Astrocyte of the spinal cord (primary cell): ENCODE data around the gene CRNKL1.
A peak's percentile ranks its signal among the peaks of the same experiment; 100 is the strongest.
"Not testable (repeated sequence)": the region's sequence is repeated elsewhere in the genome, so short reads cannot be mapped to it uniquely, and the experiment has no call there.

Experiments
- DNase-seq: peaks from one replicate; pipeline ENCODE4 v3.0.0; 2011; ENCODE audit warnings: low read depth, low spot score
- H3K4me3 ChIP-seq: 2 replicates; pipeline ENCODE4 v1.5.1; 2011; ENCODE audit warnings: low read depth, mild to moderate bottlenecking, low read length, moderate library complexity
- CTCF ChIP-seq: IDR thresholded peaks from 2 replicates; pipeline ENCODE4 v1.5.1; 2012; ENCODE audit warnings: low read depth, mild to moderate bottlenecking, low read length, inconsistent platforms
- in situ Hi-C: cut with HindIII; loops from 2 replicates; pipeline ENCODE4 v1.10.0; 2017; ENCODE audit warnings: low sequenced_read_pairs

Gene CRNKL1

DNA sequence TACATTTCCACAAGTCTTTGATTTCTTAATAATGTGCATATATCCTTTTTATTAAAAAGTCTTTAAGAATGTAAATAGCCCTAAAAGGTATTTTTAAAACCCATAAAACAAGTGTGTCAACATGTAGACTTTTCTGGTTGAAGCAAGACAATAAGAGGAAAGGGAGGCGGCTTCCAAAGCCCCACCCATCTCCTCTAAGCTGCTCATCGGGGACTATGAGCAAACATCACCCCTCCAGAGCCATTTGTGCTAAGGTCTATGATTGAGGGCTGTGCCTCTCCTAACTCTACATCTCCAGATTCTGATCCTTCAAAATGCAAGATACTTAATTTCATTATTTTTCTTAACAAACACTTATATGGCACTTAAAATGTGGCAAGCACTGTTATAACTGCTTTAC lies 37.6 kb downstream of the CRNKL1 start:
- in situ Hi-C loops: no loop called here
- no peak for TF ChIP-seq CTCF
- no peak overlapping the region for H3K4me3 ChIP-seq
- no peak for DNase-seq

DNA sequence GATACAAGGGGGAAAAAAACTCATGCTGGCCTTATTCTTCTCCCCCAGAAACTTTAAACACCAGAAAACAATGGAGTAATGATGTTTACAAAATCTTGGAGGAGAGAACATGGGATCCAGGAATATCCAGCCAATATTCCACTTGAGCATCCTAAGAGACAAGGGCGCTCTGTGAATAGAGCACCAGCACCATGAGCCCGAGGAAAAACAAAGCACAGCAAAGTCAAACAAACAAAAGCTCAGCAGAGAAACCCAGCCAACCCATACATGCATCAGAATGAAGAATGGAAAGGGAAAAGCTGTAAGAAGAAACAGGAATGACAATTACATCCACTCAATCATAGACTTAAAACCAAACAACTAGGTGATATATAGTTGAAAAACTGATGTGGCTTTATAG lies 39.7 kb downstream of the CRNKL1 start:
- no peak for TF ChIP-seq CTCF
- no peak for DNase-seq
- no peak overlapping the region for H3K4me3 ChIP-seq
- in situ Hi-C loops: no loop called here

DNA sequence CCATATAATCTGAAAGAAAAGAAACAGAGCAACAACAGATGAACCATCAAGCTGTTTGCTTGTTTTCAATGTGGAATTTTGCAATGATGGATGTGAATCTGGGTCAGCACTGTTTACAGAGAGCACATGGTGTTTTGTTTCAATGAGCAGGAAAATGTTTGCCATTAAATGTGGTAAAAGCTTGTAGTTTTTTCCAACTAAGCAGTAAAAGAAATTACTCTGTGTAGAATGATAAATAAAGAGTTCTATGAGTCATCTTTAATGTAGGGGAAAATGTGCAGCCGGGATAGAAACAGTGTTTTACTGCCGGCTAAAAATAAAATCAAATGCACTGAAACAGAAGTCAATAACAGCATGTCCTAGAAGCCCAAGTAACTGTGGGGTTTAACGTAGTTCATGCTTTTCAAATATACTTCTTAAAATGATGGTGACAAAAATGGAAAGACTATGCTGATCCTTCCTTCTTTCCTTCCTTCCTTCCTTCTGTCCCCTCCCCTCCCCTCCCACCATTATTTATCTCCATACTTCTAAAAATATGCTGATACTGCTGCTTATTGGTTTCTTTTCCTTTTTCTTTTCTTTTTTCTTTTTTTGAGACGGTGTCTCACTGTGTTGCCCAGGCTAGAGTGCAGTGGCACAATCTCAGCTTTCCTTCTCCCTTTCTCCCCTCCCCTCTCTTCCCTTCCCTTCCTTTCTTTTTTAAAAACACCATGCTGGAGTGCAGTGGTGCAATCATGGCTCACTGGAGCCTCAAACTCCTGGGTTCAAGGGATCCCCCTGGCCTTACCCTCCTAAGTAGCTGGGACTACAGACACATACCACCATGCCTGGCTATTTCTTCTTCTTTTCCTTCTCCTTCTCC lies 41.4 kb downstream of the CRNKL1 start:
- no peak for TF ChIP-seq CTCF
- peak; percentile 70 for DNase-seq
- no peak overlapping the region for H3K4me3 ChIP-seq
- in situ Hi-C loops: no loop called here

GRCh38 chr20:20009784-20010253 lies 42.4 kb downstream of the CRNKL1 start:
- no peak for TF ChIP-seq CTCF
- in situ Hi-C loops: no loop called here
- no peak for DNase-seq

GRCh38 chr20:20005342-20005741 lies 46.9 kb downstream of the CRNKL1 start:
- in situ Hi-C loops: no loop called here
- H3K4me3 ChIP-seq: no peak overlapping the region
- no peak for TF ChIP-seq CTCF
- no peak for DNase-seq

More at GRCh38 chr20:20009784-20010253, 42.4 kb downstream of the CRNKL1 start:
- H3K4me3 ChIP-seq: no peak overlapping the region

DNA sequence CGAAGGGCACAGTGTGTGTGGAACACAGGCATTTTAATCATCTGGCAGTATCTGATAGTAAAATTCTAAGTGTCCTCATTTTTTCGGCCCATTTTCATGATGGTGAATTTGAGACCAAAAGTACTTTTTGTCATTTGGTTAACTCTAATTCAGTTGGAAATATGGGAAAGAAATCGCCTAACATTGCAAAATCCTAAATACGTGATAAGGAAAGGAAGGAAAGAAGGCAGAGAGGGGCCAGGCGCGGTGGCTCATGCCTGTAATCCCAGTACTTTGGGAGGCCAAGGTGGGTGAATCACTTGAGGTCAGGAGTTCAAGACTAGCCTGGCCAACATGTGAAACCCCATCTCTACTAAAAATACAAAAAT lies 48.3 kb downstream of the CRNKL1 start:
- H3K4me3 ChIP-seq, DNase-seq, in situ Hi-C loops: not testable (repeated sequence)
